Mucosa of gallbladder (tissue), 1 donor: ENCODE results near the gene TSC2. TPM values are rescaled to one million over a fixed set of nuclear protein-coding genes. Genes with fewer than 3 reads are reported as not detected.
"Not testable (repeated sequence)": the region's sequence is repeated elsewhere in the genome, so short reads cannot be mapped to it uniquely, and the experiment has no call there.

Source experiments
- DNase-seq: peaks from one replicate; pipeline ENCODE4 v3.0.0-alpha.2; 2020; ENCODE audit warnings: low spot score
- total RNA-seq: library from RNA; stranded (reverse); gene quantifications from one replicate; pipeline ENCODE4 v1.2.1, GENCODE V29; 2021
- donor health status: DM: no; HTN: no; CAD: no.

TSC2 gene
- total RNA-seq, 1 donor from 2014 or later: 185 TPM

GRCh38 chr16:2122429-2122828 is 74.6 kb downstream of the TSC2 start:
- no peak for DNase-seq

GRCh38 chr16:2122934-2123683 is 75.3 kb downstream of the TSC2 start:
- DNase-seq: not testable (repeated sequence)

- DNase-seq: not testable (repeated sequence)
These were observed 76.1 kb downstream of the TSC2 start for GRCh38 chr16:2123706-2124376.

GRCh38 chr16:2124377-2124693 is 76.5 kb downstream of the TSC2 start:
- not testable (repeated sequence) for DNase-seq

- DNase-seq: peak; percentile 66
These were observed 77.1 kb downstream of the TSC2 start for GRCh38 chr16:2124694-2125444.

GRCh38 chr16:2125609-2126008 is 77.8 kb downstream of the TSC2 start:
- DNase-seq: not testable (repeated sequence)

- not testable (repeated sequence) for DNase-seq
These were observed 78.5 kb downstream of the TSC2 start for GRCh38 chr16:2126161-2126743.

GRCh38 chr16:2126928-2127556 is 79.3 kb downstream of the TSC2 start:
- DNase-seq: peak; percentile 49

GRCh38 chr16:2127630-2128280 is 80.0 kb downstream of the TSC2 start:
- DNase-seq: not testable (repeated sequence)

- not testable (repeated sequence) for DNase-seq
These were observed 81.5 kb downstream of the TSC2 start for GRCh38 chr16:2129251-2129650.

GRCh38 chr16:2129890-2130447 is 82.2 kb downstream of the TSC2 start:
- not testable (repeated sequence) for DNase-seq

- not testable (repeated sequence) for DNase-seq
These were observed 86.0 kb downstream of the TSC2 start for GRCh38 chr16:2133797-2134196.

- not testable (repeated sequence) for DNase-seq
These were observed 87.3 kb downstream of the TSC2 start for GRCh38 chr16:2135071-2135470.

GRCh38 chr16:2135770-2136490 is 88.1 kb downstream of the TSC2 start, which contains the start of gene PKD1:
Gene PKD1, minus strand, starts transcription at chr16:2135898. Its CDS starts 209 bp downstream, at chr16:2135689.
- peak; percentile 99 for DNase-seq

Other genes with a start within 250 kb of the TSC2 start
- 82.2 TPM for gene HAGH, start 221.2 kb upstream of the TSC2 start, total RNA-seq
- gene FAHD1, start 220.8 kb upstream of the TSC2 start, total RNA-seq: 49.6 TPM
- gene MEIOB, start 175.8 kb upstream of the TSC2 start, total RNA-seq: 0.17 TPM
- gene HS3ST6, start 129.6 kb upstream of the TSC2 start, total RNA-seq: not detected
- gene MSRB1, start 104.8 kb upstream of the TSC2 start, total RNA-seq: 41.2 TPM
- gene RPL3L, start 93.3 kb upstream of the TSC2 start, total RNA-seq: not detected
- 145 TPM for gene NDUFB10, start 88.4 kb upstream of the TSC2 start, total RNA-seq
- gene RPS2, start 83.2 kb upstream of the TSC2 start, total RNA-seq: 1,121 TPM
- gene RNF151, start 81.1 kb upstream of the TSC2 start, total RNA-seq: not detected
- gene TBL3, start 75.9 kb upstream of the TSC2 start, total RNA-seq: 32.5 TPM
- gene NOXO1, start 66.5 kb upstream of the TSC2 start, total RNA-seq: 2.7 TPM
- 34.3 TPM for gene GFER, start 63.8 kb upstream of the TSC2 start, total RNA-seq
- 1.4 TPM for gene SYNGR3, start 58.0 kb upstream of the TSC2 start, total RNA-seq
- gene ZNF598, start 38.2 kb upstream of the TSC2 start, total RNA-seq: 42.1 TPM
- gene NPW, start 28.2 kb upstream of the TSC2 start, total RNA-seq: 1.6 TPM
- gene NHERF2, start 21.1 kb upstream of the TSC2 start, total RNA-seq: 121 TPM
- 33.9 TPM for gene NTHL1, start 151 bp upstream of the TSC2 start, total RNA-seq
- 154 TPM for gene PKD1, start 87.9 kb downstream of the TSC2 start, total RNA-seq
- gene RAB26, start 100.6 kb downstream of the TSC2 start, total RNA-seq: 7.7 TPM
- gene TRAF7, start 107.8 kb downstream of the TSC2 start, total RNA-seq: 100 TPM
- 0.58 TPM for gene CASKIN1, start 148.6 kb downstream of the TSC2 start, total RNA-seq
- 31.2 TPM for gene MLST8, start 157.5 kb downstream of the TSC2 start, total RNA-seq
- gene BRICD5, start 162.9 kb downstream of the TSC2 start, total RNA-seq: 15.2 TPM
- gene PGP, start 166.9 kb downstream of the TSC2 start, total RNA-seq: 19.7 TPM
- gene E4F1, start 175.6 kb downstream of the TSC2 start, total RNA-seq: 33.3 TPM
- gene DNASE1L2, start 188.5 kb downstream of the TSC2 start, total RNA-seq: 4.6 TPM
- gene ECI1, start 203.6 kb downstream of the TSC2 start, total RNA-seq: 69.9 TPM
- 114 TPM for gene RNPS1, start 220.1 kb downstream of the TSC2 start, total RNA-seq